ENCODE data around the gene ANO6.

The ANO6 gene

DNA sequence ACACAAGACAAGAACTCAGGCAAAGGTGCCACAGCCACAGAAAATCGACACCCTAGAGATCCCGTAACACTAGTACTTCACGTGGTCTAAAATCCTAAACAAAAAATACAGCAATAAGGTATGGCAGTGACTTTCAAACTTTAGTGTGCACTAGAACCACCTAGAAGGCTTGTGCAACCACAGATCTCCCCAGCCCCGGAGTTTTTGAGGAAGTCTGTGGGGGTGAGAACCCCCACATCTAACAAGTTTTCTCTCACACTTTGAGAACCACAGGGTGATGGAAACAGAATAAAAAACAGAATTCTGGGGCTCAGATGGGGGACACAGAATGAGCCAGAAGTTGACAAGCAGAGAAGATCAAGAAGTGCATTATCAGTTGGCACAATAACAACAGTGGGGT lies 254.0 kb downstream of the ANO6 start:
- no peak for DNase-seq

DNA sequence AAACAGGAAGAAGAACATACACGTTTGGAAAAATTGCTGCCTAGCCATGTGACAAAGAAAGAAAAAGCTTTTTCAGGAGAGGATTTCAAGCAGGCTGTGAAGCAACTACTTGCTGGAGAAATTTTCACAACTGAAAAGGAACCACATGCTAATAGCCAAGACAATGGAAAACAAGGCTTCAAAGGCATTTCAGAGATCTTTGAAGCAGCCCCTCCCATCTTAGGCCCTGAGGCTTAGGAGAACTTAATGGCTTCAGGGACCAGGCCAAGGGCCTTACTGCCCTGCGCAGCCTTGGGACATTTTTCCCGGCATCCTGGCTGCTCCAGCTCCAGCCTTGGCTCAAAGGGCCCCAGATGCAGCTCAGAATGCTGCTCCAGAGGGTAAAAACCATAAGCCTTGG lies 257.7 kb downstream of the ANO6 start:
- DNase-seq = no peak

DNA sequence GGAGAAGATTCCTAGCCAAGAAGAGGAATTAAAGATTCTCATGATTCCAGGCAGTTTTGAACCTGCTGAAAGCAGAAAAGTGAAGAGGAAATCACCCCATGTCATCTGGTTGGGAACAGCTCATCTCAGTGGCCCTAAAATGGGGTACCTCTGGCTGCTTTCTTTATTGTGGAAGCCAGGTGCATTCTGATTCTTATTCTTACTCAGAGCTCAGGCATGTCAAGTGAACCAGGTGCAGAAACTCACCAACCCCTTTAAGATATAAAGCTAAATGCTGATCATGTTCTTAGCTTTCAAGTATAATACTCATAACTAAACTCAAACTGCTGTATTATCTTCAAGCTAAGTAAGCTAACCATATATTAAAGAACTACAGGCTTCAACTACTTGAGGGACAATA lies 259.7 kb downstream of the ANO6 start:
- no peak for DNase-seq

DNA sequence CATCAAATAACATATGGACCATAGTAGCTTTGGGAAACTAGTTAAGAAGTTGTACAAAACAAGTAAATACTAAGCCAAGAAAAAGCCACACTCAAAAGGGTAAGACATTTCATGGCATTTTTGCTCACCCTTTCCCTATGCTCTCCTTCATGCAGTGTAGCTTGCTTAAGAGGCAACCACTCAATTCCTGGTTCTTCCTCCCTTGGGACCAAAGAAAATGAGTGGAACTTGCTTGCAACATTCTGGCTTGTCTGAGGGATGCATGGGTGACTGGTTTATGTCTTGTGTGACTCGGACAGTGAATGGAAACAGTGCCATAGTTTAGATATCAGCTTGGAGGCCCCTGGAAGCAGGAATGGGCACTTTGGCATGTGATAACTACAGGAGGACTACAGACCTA lies 261.6 kb downstream of the ANO6 start:
- no peak for DNase-seq

DNA sequence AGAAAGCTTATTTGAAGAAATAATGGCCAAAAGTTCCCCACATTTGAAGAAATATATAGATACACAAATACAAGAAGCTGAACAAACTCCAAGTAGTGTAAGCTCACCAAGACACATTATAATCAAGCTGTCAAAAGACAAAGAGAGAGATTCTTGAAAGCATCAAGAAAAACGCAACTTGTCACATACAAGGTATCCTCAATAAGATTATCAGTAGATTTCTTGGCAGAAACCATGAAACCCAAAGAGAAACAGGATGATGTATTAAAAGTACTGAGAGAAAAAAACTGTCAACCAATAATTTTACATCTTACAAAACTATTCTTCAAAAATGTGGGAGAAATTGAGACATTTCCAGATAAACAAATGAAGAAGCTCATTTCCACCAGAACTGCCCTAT lies 263.0 kb downstream of the ANO6 start:
- no peak for DNase-seq

DNA sequence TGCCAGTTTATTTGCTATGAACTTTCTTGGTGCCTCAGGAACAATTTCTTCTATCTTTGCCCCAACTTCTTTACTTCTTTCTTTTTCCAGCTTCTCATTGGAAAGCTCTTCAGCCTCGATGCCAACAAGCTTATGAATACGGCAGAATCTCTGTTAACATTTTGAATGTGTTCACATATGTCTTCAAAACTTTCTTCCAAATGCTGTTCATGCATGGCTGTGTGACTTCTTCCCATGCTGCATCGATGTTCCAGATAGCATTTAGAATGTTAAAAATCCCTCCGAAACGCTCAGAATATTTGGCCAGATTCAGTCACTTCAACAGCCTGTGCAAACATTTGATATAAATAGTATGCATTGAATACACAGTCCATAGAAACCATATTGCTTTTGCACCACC lies 265.9 kb downstream of the ANO6 start:
- DNase-seq = no peak

DNA sequence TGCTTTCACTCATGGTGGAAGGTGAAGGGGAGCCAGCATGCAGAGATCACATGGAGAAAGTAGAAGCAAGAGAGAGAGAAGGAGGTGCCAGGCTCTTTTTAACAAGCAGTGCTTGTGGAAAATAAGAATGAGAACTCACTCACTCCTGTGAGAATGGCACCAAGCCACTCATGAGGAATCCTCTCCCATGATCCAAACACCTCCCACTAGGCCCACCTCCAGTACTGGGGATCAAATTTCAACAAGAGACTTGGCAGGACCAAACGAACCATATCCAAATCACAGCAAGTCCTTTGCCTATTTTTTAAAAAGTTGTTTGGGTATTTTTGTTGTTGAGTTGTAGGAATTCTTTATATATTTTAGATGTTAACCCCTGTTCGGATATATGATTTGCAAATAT lies 267.7 kb downstream of the ANO6 start:
- no peak for DNase-seq

Data from hematopoietic multipotent progenitor cell treated with erythropoietin and hydrocortisone succinate and interleukin-3 and kit ligand, for 6 days (in vitro differentiated cells).